ENCODE results near the gene RXFP4. TPM values are rescaled to one million over a fixed set of nuclear protein-coding genes. Genes with fewer than 3 reads are reported as not detected.

The RXFP4 gene
- total and polyA plus RNA-seq, 9 of the 15 experiments (the other 6 are each of a cell fraction or from before 2014, with no cell fraction given): 0.64 TPM; not detected in 8

GRCh38 chr1:155978325-155978972 is 37.0 kb downstream of the RXFP4 start, which contains the start of gene ARHGEF2 (continued):
- TF ChIP-seq EWSR1 (IDR thresholded peaks at IDR 0.05; ENCODE audit: borderline replicate concordance, low read depth, partially characterized antibody): no peak
- no peak for TF ChIP-seq HMBOX1 (IDR thresholded peaks at IDR 0.05)
- no peak for TF ChIP-seq GATA2 (CRISPR knock-in tag; IDR thresholded peaks at IDR 0.05)
- TF ChIP-seq KDM4B (IDR thresholded peaks at IDR 0.05; ENCODE audit: borderline replicate concordance in 2 of 2, low read depth in 1 of 2): no peak
- TF ChIP-seq ELF1 (tag; IDR thresholded peaks at IDR 0.05): peak; percentile 63
- no peak for TF ChIP-seq XRCC5 (IDR thresholded peaks at IDR 0.05; ENCODE audit: low read depth, low read length)
- no peak for TF ChIP-seq THRB (CRISPR knock-in tag; conservative IDR thresholded peaks at IDR 0.05)
- TF ChIP-seq SAFB2 (IDR thresholded peaks at IDR 0.05; ENCODE audit: borderline replicate concordance, low read depth, low read length, severe bottlenecking): no peak
- peak; percentile 96 for TF ChIP-seq SPI1 (IDR thresholded peaks at IDR 0.05; ENCODE audit: borderline replicate concordance, low read depth, low read length)
- TF ChIP-seq TAF7 (tag; IDR thresholded peaks at IDR 0.05): peak; percentile 48; the same call in 1 of the 2 replicates
- peak; percentile 9; the same call in 1 of the 2 replicates for TF ChIP-seq SMARCA4 (IDR thresholded peaks at IDR 0.05)
- no peak for TF ChIP-seq ZBTB5 (IDR thresholded peaks at IDR 0.05)
- peak; percentile 59; the same call in 1 of the 2 replicates for TF ChIP-seq ZBED1 (IDR thresholded peaks at IDR 0.05)
- TF ChIP-seq MAFK (IDR thresholded peaks at IDR 0.05; ENCODE audit: low read length): no peak
- TF ChIP-seq ARNT (IDR thresholded peaks at IDR 0.05): no peak
- TF ChIP-seq VEZF1 (CRISPR knock-in tag; IDR thresholded peaks at IDR 0.05): peak; percentile 96
- TF ChIP-seq POLR2AphosphoS5 (IDR thresholded peaks at IDR 0.05; ENCODE audit: control insufficient read depth, insufficient read depth, low read depth, low read length): peak; percentile 47
- TF ChIP-seq BRD9 (IDR thresholded peaks at IDR 0.05; ENCODE audit: low read depth, partially characterized antibody): no peak
- no peak for TF ChIP-seq FOXP1 (CRISPR knock-in tag; IDR thresholded peaks at IDR 0.05)
- TF ChIP-seq CREB5 (CRISPR knock-in tag; IDR thresholded peaks at IDR 0.05): no peak
